GM12873 (cell line): ENCODE measurements around the gene NRAP.

Experiments used
- CTCF ChIP-seq: IDR thresholded peaks from 2 replicates; pipeline ENCODE4 v1.5.1; 2012; ENCODE audit warnings: low read depth, mild to moderate bottlenecking, moderate library complexity, low read length, control low read depth; ENCODE audit not compliant: insufficient read depth; ENCODE audit errors: missing control alignments

Gene NRAP

GRCh38 chr10:113603057-113603777 lies 60.6 kb downstream of the NRAP start:
- TF ChIP-seq CTCF, result no peak

- no peak for TF ChIP-seq CTCF
Observed at GRCh38 chr10:113600569-113600968, 63.3 kb downstream of the NRAP start.

- TF ChIP-seq CTCF, result no peak
Observed at GRCh38 chr10:113594652-113595051, 69.2 kb downstream of the NRAP start.

- TF ChIP-seq CTCF, result no peak
Observed at GRCh38 chr10:113592380-113592779, 71.5 kb downstream of the NRAP start.

- TF ChIP-seq CTCF, result no peak
Observed at GRCh38 chr10:113590581-113590980, 73.3 kb downstream of the NRAP start.

GRCh38 chr10:113589201-113589770 lies 74.6 kb downstream of the NRAP start:
- no peak for TF ChIP-seq CTCF

- TF ChIP-seq CTCF, result no peak
Observed at GRCh38 chr10:113585949-113586348, 77.9 kb downstream of the NRAP start.
